ENCODE measurements around the gene NUDT7.

The NUDT7 gene

DNA sequence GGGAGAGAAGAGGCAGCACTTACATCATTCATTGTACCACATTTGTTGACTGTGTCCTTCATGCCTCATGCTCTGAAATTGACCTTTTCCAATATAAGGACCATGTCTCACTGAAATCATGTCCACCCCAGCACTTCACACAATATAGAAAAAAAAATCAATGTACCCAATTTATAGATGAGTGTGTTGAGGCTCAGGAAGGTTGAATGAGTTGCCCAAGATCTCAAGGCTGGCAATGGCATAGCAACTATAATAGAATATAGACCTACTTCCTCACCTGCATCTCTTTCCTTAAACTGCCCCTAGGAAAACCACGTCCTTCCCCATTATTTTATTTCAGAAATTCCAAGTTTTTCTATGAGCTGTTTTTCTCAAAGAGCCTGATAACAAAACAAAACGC, 65.1 kb downstream of the NUDT7 start:
- H3K4me3 ChIP-seq: no peak overlapping the region
- peaks cover 51% of the 10 kb centered on the region for H3K27me3 ChIP-seq
- H3K27ac ChIP-seq: no peak overlapping the region
- H3K9me3 ChIP-seq: peaks cover 3% of the 10 kb centered on the region; the same call in 1 of the 2 replicates
- H3K9ac ChIP-seq: no peak overlapping the region
- peaks cover 16% of the 10 kb centered on the region; the same call in 1 of the 2 replicates for H4K20me1 ChIP-seq
- no peak overlapping the region for H3K4me2 ChIP-seq
- no peak for TF ChIP-seq Cebpa-rat (IDR thresholded peaks at IDR 0.05)
- no peaks in the 10 kb centered on the region for H3K36me3 ChIP-seq
- peaks cover 19% of the 10 kb centered on the region for H3K4me1 ChIP-seq

DNA sequence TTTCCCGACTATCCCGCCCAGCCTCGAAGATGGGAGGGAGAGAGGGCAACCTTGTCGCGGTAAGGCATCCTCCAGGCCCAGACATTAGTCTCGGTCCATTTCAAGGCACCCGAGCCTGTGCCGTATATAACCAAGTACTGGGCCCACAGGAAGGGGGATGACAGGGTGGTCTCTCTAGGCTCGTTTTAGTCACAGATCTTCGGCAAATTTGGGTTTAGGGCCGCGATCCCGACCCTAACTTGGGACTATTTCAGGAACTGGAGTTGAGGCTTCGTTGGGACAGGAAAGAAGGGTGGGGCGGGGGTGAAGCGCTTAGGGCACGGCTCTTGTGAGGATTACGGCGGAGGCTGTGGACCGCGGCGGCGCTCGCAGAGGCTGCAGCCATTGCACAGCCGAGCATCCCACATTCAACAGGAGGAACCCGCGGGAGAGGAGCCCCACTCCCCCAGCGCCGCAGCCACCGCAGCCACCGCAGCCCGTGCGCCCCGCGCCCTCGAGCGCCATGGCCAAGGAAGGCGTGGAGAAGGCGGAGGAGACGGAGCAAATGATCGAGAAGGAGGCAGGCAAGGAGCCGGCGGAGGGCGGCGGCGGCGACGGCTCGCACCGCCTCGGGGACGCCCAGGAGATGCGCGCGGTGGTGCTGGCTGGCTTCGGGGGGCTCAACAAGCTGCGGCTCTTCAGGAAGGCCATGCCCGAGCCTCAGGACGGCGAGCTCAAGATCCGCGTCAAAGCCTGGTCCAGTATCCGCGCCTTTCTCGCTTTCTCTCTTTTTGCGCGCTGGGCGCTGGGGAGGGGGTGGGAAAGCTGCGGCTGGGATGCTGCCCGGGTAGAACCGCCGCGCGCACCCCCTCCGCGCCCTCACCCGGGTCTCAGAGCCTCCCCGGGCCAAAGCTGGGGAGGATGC, 66.1 kb downstream of the NUDT7 start, which contains the start of gene VAT1L:
VAT1L (plus strand) TSS at position 384 of the 904 bp plus-strand sequence; CDS start at position 503, 119 bp downstream.
- Histone ChIP-seq H3K9me3 (peaks cover 3% of the 10 kb centered on the region; the same call in 1 of the 2 replicates), H3K36me3 (no peaks in the 10 kb centered on the region), H3K9ac (no peak within 1 kb of the TSS), H4K20me1 (peaks cover 16% of the 10 kb centered on the region; the same call in 1 of the 2 replicates), H3K4me2 (peak within 1 kb of the TSS; percentile 99), H3K27ac (no peak within 1 kb of the TSS), H3K27me3 (peaks cover 51% of the 10 kb centered on the region), H3K4me1 (peaks cover 19% of the 10 kb centered on the region), H3K4me3 (peak within 1 kb of the TSS; percentile 77)
- TF ChIP-seq Cebpa-rat (IDR thresholded peaks at IDR 0.05): no peak

DNA sequence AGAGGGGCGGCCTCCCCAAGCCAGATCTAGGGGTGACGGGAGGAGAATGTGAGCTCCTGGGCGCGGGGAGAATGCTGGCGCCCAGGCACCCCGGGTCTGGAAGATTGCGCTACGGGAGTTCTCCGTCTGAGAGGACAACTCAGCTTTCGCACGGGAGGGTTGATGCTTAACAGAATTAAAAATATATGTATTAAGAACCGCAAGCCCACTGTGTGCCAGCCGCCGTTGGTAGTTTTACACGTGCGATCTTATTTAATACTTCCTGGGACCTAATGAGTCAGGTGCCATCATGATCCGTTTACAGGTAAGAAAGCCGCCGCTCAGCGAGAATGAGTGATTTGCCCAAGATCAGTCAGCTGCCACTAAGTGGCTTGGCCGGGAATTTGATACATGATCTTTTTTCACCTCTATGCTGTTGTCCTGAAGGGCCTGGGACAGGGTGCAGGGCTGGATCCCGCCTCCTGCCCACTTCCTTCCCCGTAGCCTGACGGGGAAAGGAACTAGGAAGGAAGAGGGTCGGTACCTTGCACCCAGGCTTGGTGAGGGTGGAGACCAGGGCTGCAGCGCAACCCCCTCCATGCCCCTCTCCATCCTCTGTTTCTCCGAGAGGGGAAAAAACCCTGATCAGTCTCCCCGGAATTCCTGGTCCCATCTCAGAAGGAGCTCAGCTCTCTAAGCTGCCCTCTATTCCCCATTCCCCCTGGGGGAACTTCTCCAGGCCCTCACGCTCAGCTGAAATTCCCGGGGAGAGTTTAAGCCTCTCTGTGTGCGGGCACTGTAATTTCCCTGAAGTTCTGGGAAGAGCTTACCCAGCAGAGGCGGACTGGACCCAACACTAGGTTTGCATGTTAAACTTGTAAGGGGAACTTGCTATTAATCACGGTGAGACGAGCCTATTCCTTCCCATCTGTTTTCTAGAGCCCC, 67.0 kb downstream of the NUDT7 start:
- H3K4me3 ChIP-seq: peak overlapping the region; percentile 77
- H3K4me2 ChIP-seq: peak overlapping the region; percentile 99
- no peak for TF ChIP-seq Cebpa-rat (IDR thresholded peaks at IDR 0.05)

DNA sequence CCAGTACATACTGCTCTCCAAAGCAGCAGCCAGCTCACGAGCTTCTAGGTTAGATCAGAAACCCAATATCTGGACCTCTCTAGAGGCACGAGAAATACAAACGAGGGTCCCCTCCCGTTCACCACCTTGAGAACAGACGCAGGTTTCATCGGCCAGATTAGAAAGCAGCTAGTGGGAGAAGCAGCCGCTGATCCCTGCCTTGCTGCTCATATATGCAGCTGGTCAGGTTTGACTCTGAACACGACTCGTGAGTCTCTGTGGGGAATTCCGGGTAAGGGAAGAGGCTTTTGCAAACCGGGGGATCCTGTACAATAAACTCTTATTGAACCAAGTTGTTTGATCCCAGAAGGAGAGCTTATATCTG, 67.7 kb downstream of the NUDT7 start:
- TF ChIP-seq Cebpa-rat (IDR thresholded peaks at IDR 0.05): no peak
- H3K27ac ChIP-seq: no peak overlapping the region
- no peak overlapping the region for H3K4me3 ChIP-seq
- peaks cover 51% of the 10 kb centered on the region for H3K27me3 ChIP-seq
- no peaks in the 10 kb centered on the region for H3K36me3 ChIP-seq
- H3K9ac ChIP-seq: no peak overlapping the region
- no peak overlapping the region for H3K4me2 ChIP-seq
- peaks cover 19% of the 10 kb centered on the region for H3K4me1 ChIP-seq
- no peaks in the 10 kb centered on the region for H3K9me3 ChIP-seq
- peaks cover 16% of the 10 kb centered on the region; the same call in 1 of the 2 replicates for H4K20me1 ChIP-seq

More for the DNA sequence above, 67.0 kb downstream of the NUDT7 start:
- Histone ChIP-seq H4K20me1 (peaks cover 16% of the 10 kb centered on the region; the same call in 1 of the 2 replicates), H3K27me3 (peaks cover 51% of the 10 kb centered on the region), H3K4me1 (peaks cover 19% of the 10 kb centered on the region), H3K27ac (no peak overlapping the region), H3K36me3 (no peaks in the 10 kb centered on the region), H3K9me3 (no peaks in the 10 kb centered on the region), H3K9ac (no peak overlapping the region)

DNA sequence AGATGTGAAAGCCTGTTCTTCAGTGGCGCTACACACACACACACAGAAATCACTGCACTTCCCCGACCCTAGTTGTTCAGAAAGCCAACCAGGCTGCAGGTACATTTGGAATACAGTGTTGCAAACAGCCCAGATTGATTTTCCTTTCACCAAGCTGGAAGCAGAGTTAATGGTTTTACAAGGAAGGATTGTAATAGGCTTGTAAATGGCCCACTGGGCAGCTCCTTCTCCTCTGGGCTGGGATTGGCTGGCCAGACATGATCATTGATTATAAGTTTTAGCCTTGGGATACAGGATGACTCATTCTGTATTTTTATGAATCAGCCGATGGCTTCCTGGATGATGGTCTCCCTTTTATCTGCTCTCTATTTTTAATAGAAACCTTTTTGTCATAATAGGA, 68.6 kb downstream of the NUDT7 start:
- Histone ChIP-seq H3K4me3 (no peak overlapping the region), H3K9me3 (no peaks in the 10 kb centered on the region), H4K20me1 (peaks cover 16% of the 10 kb centered on the region; the same call in 1 of the 2 replicates), H3K4me2 (no peak overlapping the region), H3K4me1 (peaks cover 19% of the 10 kb centered on the region), H3K27me3 (peaks cover 51% of the 10 kb centered on the region), H3K36me3 (no peaks in the 10 kb centered on the region), H3K27ac (no peak overlapping the region), H3K9ac (no peak overlapping the region)
- TF ChIP-seq Cebpa-rat (IDR thresholded peaks at IDR 0.05): no peak

Data from BLaER1 (cell line).